KMS-11 (cell line): ENCODE results near the gene KRT7.

Source experiments
- H2AFZ ChIP-seq: fragments of 200-600 bp; sonication (generic); 2 replicates; pipeline ENCODE4 v1.6.1; 2016; ENCODE audit warnings: antibody characterized with exemption, mixed run types, low read depth
- H3K27ac ChIP-seq: fragments of 200-600 bp; sonication (generic); 2 replicates; pipeline ENCODE4 v1.6.1; 2016; ENCODE audit warnings: mild to moderate bottlenecking, mixed run types
- H3K27me3 ChIP-seq: fragments of 200-600 bp; sonication (generic); 2 replicates; pipeline ENCODE4 v1.6.1; 2017; ENCODE audit warnings: mild to moderate bottlenecking, low read depth, mixed run types, moderate library complexity; ENCODE audit not compliant: insufficient read depth
- H3K36me3 ChIP-seq: fragments of 200-600 bp; sonication (generic); 2 replicates; pipeline ENCODE4 v1.6.1; 2017; ENCODE audit warnings: mild to moderate bottlenecking, mixed run types; ENCODE audit not compliant: insufficient read depth
- H3K4me1 ChIP-seq: fragments of 200-600 bp; sonication (generic); 2 replicates; pipeline ENCODE4 v1.6.1; 2016; ENCODE audit warnings: mild to moderate bottlenecking, low read depth, mixed run types; ENCODE audit not compliant: poor library complexity, severe bottlenecking
- H3K4me2 ChIP-seq: fragments of 200-600 bp; sonication (generic); 2 replicates; pipeline ENCODE4 v1.7.0; 2016; ENCODE audit warnings: mild to moderate bottlenecking, mixed run types
- H3K4me3 ChIP-seq: fragments of 200-600 bp; sonication (generic); IDR thresholded peaks from 2 replicates; pipeline ENCODE4 v1.6.1; 2017; ENCODE audit warnings: low read depth, low read length, mixed read lengths; ENCODE audit not compliant: insufficient read depth
- H3K79me2 ChIP-seq: fragments of 200-600 bp; sonication (generic); 2 replicates; pipeline ENCODE4 v1.6.1; 2016; ENCODE audit warnings: low read depth, mixed run types; ENCODE audit not compliant: insufficient read depth
- H3K9ac ChIP-seq: fragments of 200-600 bp; sonication (generic); 2 replicates; pipeline ENCODE4 v1.6.1; 2016; ENCODE audit warnings: mild to moderate bottlenecking, mixed run types
- H4K20me1 ChIP-seq: fragments of 200-600 bp; sonication (generic); 2 replicates; pipeline ENCODE4 v1.6.1; 2016; ENCODE audit warnings: mild to moderate bottlenecking, mixed run types; ENCODE audit not compliant: insufficient read depth
- TF ChIP-seq, protein P1 (sequence below): fragments of 200-600 bp; sonication (generic); conservative IDR thresholded peaks from 2 replicates; pipeline ENCODE4 v1.6.1; 2017; ENCODE audit warnings: low read depth, mild to moderate bottlenecking, antibody characterized with exemption, low read length, moderate library complexity, mixed read lengths

The KRT7 gene

DNA sequence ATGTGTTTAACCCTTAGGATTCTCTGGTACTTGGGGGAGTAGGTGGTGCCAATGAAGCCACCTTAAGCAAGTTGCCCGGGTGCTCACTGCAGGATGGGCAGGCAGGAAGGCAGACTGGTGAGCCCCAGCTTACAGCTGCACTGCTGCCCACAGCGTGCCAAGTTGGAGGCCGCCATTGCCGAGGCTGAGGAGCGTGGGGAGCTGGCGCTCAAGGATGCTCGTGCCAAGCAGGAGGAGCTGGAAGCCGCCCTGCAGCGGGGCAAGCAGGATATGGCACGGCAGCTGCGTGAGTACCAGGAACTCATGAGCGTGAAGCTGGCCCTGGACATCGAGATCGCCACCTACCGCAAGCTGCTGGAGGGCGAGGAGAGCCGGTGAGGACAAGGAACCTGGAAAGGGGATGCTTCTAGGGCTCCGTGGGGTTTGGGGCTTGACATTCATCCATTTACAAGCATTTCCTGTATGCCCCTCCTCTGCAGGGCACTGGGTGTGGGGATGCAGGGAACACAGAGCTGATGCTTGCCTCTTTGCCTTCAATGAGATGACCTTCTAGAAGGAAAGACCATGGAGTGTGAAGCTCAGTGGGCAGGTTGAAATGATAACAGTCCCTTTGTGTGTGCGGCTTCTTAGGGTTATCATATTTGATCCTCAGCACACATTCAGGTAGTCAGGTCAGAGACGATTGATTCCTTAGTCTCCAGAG lies 12.4 kb downstream of the KRT7 start:
- TF ChIP-seq, protein P1, sequence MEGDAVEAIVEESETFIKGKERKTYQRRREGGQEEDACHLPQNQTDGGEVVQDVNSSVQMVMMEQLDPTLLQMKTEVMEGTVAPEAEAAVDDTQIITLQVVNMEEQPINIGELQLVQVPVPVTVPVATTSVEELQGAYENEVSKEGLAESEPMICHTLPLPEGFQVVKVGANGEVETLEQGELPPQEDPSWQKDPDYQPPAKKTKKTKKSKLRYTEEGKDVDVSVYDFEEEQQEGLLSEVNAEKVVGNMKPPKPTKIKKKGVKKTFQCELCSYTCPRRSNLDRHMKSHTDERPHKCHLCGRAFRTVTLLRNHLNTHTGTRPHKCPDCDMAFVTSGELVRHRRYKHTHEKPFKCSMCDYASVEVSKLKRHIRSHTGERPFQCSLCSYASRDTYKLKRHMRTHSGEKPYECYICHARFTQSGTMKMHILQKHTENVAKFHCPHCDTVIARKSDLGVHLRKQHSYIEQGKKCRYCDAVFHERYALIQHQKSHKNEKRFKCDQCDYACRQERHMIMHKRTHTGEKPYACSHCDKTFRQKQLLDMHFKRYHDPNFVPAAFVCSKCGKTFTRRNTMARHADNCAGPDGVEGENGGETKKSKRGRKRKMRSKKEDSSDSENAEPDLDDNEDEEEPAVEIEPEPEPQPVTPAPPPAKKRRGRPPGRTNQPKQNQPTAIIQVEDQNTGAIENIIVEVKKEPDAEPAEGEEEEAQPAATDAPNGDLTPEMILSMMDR = no peak
- no peaks in the 10 kb centered on the region; the same call in 1 of the 2 replicates for H3K79me2 ChIP-seq
- H3K27ac ChIP-seq = peak overlapping the region; percentile 97; the same call in 1 of the 2 replicates
- H3K4me3 ChIP-seq = no peak overlapping the region
- no peak overlapping the region for H2AFZ ChIP-seq
- no peaks in the 10 kb centered on the region for H3K36me3 ChIP-seq
- H3K4me2 ChIP-seq = peak overlapping the region; percentile 100
- H3K4me1 ChIP-seq = peaks cover 93% of the 10 kb centered on the region
- H3K27me3 ChIP-seq = no peaks in the 10 kb centered on the region
- no peaks in the 10 kb centered on the region for H4K20me1 ChIP-seq
- no peak overlapping the region for H3K9ac ChIP-seq

DNA sequence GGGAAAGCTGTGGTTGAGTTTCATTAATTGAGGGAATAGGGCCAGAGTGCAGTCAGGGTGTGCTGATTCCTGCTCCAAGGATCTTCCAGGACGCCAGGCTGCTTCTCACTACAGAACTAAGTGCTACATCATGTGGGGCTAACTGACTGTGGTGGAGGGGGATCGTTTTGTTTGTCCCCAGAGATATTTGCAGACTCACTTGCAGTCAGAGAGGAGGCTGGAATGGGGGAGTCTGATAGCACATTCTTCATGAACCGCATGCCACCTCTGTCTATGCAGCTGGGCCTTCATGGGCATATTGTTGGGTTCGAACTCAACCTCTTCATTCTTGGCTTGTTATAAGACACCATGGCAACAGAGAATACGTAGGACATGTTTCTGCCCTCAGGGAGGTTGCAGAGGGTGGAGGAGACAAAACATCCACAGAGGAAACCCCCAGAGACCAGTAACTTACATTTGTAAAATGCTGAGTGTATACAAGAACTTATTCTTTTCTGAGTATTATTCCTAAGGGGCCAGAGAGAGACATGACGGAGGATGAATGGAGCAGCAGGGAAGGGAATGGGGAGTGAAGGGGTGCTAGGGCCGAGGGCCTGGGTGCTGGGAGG lies 13.0 kb downstream of the KRT7 start:
- H3K36me3 ChIP-seq = no peaks in the 10 kb centered on the region
- H3K9ac ChIP-seq = no peak overlapping the region
- H2AFZ ChIP-seq = no peak overlapping the region
- H3K79me2 ChIP-seq = no peaks in the 10 kb centered on the region; the same call in 1 of the 2 replicates
- H3K4me3 ChIP-seq = no peak overlapping the region
- peaks cover 90% of the 10 kb centered on the region for H3K4me1 ChIP-seq
- H3K27me3 ChIP-seq = no peaks in the 10 kb centered on the region
- no peaks in the 10 kb centered on the region for H4K20me1 ChIP-seq
- H3K4me2 ChIP-seq = 0 out of 2 replicates have a peak overlapping the region, but pooled peaks have one; percentile 14
- TF ChIP-seq, protein P1 = no peak
- no peak overlapping the region for H3K27ac ChIP-seq

DNA sequence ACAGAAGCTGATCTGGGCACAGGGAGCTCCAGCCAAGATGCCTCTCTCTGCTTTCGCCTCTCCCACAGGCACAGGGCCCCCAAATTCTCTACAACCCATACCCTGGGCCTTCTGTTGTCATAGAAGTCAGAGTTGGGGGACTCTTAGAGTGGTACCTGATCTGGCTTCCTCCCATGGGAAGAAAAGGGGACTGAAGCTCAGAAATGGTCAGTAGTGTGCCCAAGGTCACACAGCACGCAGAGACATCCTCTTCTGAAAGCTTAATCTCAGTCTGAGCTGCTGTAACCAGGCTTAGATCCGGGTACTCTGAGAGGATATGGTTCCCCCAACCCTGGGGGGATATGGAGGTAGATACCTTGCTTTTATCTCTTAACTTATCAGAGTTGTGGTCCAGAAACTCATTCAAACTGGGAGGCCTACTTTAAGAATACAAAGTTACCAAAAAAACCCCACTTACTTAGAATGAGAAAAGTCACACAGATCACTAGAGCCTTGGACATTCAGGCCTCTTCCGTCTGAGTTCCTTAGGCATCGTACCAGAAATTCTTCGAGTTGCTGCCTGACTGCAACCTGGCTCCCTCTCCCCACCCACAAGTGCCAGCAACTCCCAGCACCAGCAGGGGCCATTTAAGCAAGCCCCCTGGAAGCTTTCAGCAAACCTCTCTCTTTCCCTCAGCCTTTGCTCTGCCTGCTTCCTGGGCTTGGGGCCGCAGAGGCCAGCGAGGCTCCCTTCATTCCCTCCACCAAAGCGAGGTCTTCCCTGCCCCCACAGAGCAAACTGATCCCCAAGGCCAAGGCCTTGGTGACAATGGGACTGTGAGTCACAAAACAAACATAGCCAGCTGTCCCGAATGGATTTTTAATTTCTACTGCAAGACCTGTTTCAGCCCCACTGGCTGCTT lies 13.9 kb downstream of the KRT7 start:
- Histone ChIP-seq H3K27ac (no peak overlapping the region), H3K9ac (no peak overlapping the region), H4K20me1 (no peaks in the 10 kb centered on the region), H2AFZ (no peak overlapping the region), H3K4me3 (no peak overlapping the region), H3K79me2 (no peaks in the 10 kb centered on the region; the same call in 1 of the 2 replicates), H3K4me2 (peak overlapping the region; percentile 98; the same call in 1 of the 2 replicates), H3K27me3 (no peaks in the 10 kb centered on the region), H3K4me1 (peaks cover 81% of the 10 kb centered on the region), H3K36me3 (no peaks in the 10 kb centered on the region)
- TF ChIP-seq, protein P1 = no peak
